Transverse colon (tissue), 4 donors: Measurements from ENCODE around the gene UMAD1. TPM values are rescaled to one million over a fixed set of nuclear protein-coding genes. Genes with fewer than 3 reads are reported as not detected.

Source experiments
- DNase-seq: peaks from one replicate; pipeline ENCODE4 v3.0.0-alpha.2; 2019
- H3K27ac ChIP-seq, 4 donors: fragments of 200-600 bp; sonication (generic); 2 replicates each; pipeline ENCODE4 v1.5.1; 2016 to 2018; ENCODE audit warnings: inconsistent platforms in 4 of 4
- H3K27me3 ChIP-seq: fragments of 200-600 bp; sonication (generic); 2 replicates; pipeline ENCODE4 v1.5.1; 2017; ENCODE audit warnings: inconsistent platforms
- H3K36me3 ChIP-seq, 4 donors: fragments of 200-600 bp; sonication (generic); 2 replicates each; pipeline ENCODE4 v1.5.1; 2017 to 2019; ENCODE audit warnings: inconsistent platforms in 4 of 4
- H3K4me1 ChIP-seq, 4 donors: fragments of 200-600 bp; sonication (generic); 2 replicates each; pipeline ENCODE4 v1.5.1; 2017 to 2020; ENCODE audit warnings: inconsistent platforms in 4 of 4
- H3K4me3 ChIP-seq, 4 donors: fragments of 200-600 bp; sonication (generic); 1 replicate in 1 of 4; 2 replicates in 3 of 4; pipeline versions ENCODE4 v1.5.1 to v1.6.1; 2017 to 2019; ENCODE audit warnings: inconsistent platforms in 4 of 4
- H3K9me3 ChIP-seq, 2 donors: fragments of 200-600 bp; sonication (generic); 2 replicates each; pipeline ENCODE4 v1.5.1; 2017 to 2019; ENCODE audit warnings: inconsistent platforms in 2 of 2
- EP300 ChIP-seq: sonication (generic); formaldehyde crosslinking; IDR thresholded peaks from one replicate; pipeline ENCODE4 v1.6.1; 2017; ENCODE audit warnings: antibody characterized with exemption, low read depth
- POLR2A ChIP-seq: fragments of 450-650 bp; IDR thresholded peaks from one replicate; pipeline ENCODE4 v1.6.1; 2016; ENCODE audit warnings: antibody characterized with exemption, mild to moderate bottlenecking, moderate library complexity
- POLR2AphosphoS5 ChIP-seq, 3 donors: sonication (generic); formaldehyde crosslinking; IDR thresholded peaks; one replicate each; pipeline ENCODE4 v1.6.1; 2016; ENCODE audit warnings: antibody characterized with exemption in 3 of 3
- WGBS, 2 donors: methylation state at CpG; one replicate each; pipeline ENCODE4 v1.1.5; 2018; ENCODE audit warnings: low coverage in 1 of 2; 5-methylcytosine and 5-hydroxymethylcytosine counted together
- in situ Hi-C, 4 donors: fragments of 200-750 bp; cut with MboI; loops; one replicate each; pipeline versions ENCODE4 v1.15.0 to v1.15.1; 2017; ENCODE audit warnings: low sequenced_read_pairs in 3 of 4, low pct_ligation_motif_present in 1 of 4, low pct_unique_long_range_greater_than_20kb in 1 of 4
- intact Hi-C: fragments of 100-400 bp; cut with DNase I; formaldehyde crosslinking; loops from one replicate; pipeline ENCODE4 v1.15.1; 2023; ENCODE audit warnings: low total_unique reads
- total RNA-seq, 4 donors: library from RNA; depleted of rRNA; stranded (reverse); fragments of >200 nt; gene quantifications; one replicate each; pipeline ENCODE4 v1.1.0, GENCODE V29; 2016
- TF ChIP-seq, protein P1 (sequence below), 5 experiments: fragments of 200-600 bp in 3 of 5; fragments of 450-650 bp in 2 of 5; sonication (generic) in 3 of 5; IDR thresholded peaks; 1 replicate in 2 of 5; 2 replicates in 3 of 5; pipeline ENCODE4 v1.5.1; 2016 to 2017; ENCODE audit warnings: antibody characterized with exemption in 5 of 5, inconsistent platforms in 3 of 5, mild to moderate bottlenecking in 2 of 5, moderate library complexity in 1 of 5

Gene UMAD1
- total RNA-seq, 4 donors from 2014 or later, result 0.40 to 21.3 (median 14.6) TPM

DNA sequence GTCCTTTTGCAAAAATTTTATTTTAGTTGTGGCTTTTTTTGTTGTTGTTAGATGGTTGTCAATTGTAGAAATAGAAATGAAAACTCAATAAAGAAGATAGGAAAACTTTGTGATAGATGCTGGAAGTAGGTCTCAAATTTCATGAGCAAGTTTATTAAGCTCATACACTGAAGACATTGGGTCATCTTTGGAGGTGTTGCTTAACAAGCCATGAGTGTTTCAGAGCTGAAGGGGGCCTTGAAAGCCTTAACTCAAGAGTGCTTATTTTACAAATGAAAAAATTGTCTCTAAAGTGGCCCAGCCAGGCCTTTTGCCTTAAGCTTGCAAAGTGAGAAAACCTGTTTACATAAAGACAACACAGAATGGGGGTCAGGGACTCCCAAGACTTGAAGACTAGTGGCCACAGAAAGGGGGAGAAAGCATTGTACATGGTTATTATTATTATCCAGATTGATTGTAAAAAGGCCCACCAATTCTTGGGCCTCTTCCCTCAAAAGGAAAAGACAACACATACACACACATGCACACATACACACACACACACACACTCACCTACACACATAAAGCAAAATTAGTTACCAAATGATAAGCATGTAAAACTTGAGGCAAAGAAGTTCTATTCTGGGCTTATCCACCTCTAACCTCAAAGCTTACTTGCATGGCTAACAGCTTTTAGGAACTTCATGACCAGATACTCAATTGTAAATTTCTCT lies 278.3 kb downstream of the UMAD1 start:
- H3K27ac ChIP-seq, result peak overlapping the region in 3 of 4 donors; percentile 49 to 65 (median 59)
- TF ChIP-seq POLR2A, result no peak
- TF ChIP-seq POLR2AphosphoS5 (IDR thresholded peaks at IDR 0.05), result no peak
- TF ChIP-seq, protein P1, sequence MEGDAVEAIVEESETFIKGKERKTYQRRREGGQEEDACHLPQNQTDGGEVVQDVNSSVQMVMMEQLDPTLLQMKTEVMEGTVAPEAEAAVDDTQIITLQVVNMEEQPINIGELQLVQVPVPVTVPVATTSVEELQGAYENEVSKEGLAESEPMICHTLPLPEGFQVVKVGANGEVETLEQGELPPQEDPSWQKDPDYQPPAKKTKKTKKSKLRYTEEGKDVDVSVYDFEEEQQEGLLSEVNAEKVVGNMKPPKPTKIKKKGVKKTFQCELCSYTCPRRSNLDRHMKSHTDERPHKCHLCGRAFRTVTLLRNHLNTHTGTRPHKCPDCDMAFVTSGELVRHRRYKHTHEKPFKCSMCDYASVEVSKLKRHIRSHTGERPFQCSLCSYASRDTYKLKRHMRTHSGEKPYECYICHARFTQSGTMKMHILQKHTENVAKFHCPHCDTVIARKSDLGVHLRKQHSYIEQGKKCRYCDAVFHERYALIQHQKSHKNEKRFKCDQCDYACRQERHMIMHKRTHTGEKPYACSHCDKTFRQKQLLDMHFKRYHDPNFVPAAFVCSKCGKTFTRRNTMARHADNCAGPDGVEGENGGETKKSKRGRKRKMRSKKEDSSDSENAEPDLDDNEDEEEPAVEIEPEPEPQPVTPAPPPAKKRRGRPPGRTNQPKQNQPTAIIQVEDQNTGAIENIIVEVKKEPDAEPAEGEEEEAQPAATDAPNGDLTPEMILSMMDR (IDR thresholded peaks at IDR 0.05), result no peak
- no peak for TF ChIP-seq EP300
- in situ Hi-C loops, result no loop called here

DNA sequence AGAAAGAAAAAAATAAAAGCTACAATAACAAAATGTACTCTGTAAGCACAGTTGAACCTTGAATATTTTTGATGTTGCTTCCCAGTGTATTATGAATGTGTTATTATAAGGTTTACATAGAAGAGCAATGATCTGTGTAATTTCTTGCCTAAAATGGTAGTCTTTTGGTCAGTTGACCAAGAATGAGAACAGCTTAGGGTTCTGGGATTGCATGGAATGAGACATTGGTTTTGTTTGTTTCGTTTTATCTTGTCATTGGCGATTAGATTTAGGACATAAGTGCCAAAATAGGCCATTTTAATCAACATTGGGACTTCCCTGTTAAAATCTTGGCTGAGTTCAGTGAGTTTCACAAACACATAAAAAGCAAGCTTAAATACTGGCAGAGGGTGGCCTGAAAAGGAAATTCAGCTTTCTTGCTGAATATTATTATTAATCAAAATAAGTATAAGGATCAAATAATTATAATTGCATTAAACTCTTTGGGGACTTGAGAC lies 278.9 kb downstream of the UMAD1 start:
- no peak for DNase-seq
- no peaks in the 10 kb centered on the region for H3K27me3 ChIP-seq
- peaks cover 6 to 35% (median 16%) of the 10 kb centered on the region in 4 donors for H3K4me1 ChIP-seq
- intact Hi-C loops, result no loop called here
- in situ Hi-C loops, result no loop called here
- 53 to 60% methylated on average over 2 of the region's 2 CpGs for WGBS, 2 donors
- no peaks in the 10 kb centered on the region for H3K9me3 ChIP-seq
- peak overlapping the region; percentile 49 to 65 (median 58) for H3K27ac ChIP-seq
- no peak overlapping the region for H3K4me3 ChIP-seq
- no peaks in the 10 kb centered on the region for H3K36me3 ChIP-seq
- TF ChIP-seq EP300, result no peak
- TF ChIP-seq, protein P1 (IDR thresholded peaks at IDR 0.05), result no peak
- no peak for TF ChIP-seq POLR2A
- TF ChIP-seq POLR2AphosphoS5 (IDR thresholded peaks at IDR 0.05), result no peak

More for the DNA sequence above, 278.3 kb downstream of the UMAD1 start:
- Histone ChIP-seq H3K27me3 (no peaks in the 10 kb centered on the region), H3K4me1 (peaks cover 6 to 37% (median 16%) of the 10 kb centered on the region in 4 donors), H3K9me3 (no peaks in the 10 kb centered on the region), H3K36me3 (no peaks in the 10 kb centered on the region), H3K4me3 (no peak overlapping the region)
- intact Hi-C loops, result no loop called here
- no peak for DNase-seq

DNA sequence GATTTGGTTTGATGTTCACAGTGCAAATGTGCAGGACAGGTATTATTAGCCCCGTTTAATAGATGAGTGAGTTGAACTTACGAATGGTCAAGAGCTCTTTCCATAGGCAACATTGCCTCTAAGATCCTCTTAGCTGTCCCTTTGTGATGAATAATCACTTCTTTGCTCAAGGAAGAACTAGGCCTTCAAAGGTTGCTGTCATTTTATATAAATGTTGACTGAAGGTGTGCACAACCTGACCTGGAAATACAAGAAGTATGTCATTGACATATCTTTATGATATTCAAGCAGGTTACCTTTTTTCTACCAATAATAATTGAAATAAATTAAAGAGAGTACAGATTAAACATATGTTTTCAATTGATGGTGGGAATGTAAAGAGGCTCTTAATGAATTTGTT lies 279.5 kb downstream of the UMAD1 start:
- in situ Hi-C loops, result no loop called here
- no peak for TF ChIP-seq EP300
- TF ChIP-seq POLR2AphosphoS5 (IDR thresholded peaks at IDR 0.05), result no peak
- TF ChIP-seq POLR2A, result no peak
- TF ChIP-seq, protein P1 (IDR thresholded peaks at IDR 0.05), result no peak
- H3K4me3 ChIP-seq, result peak overlapping the region in 1 of 4 donors; percentile 15
- no peaks in the 10 kb centered on the region for H3K9me3 ChIP-seq
- no peak for DNase-seq
- H3K27me3 ChIP-seq, result no peaks in the 10 kb centered on the region
- H3K27ac ChIP-seq, result peak overlapping the region; percentile 49 to 65 (median 58)
- peaks cover 6 to 35% (median 16%) of the 10 kb centered on the region in 4 donors for H3K4me1 ChIP-seq
- WGBS, 2 donors, result 53 to 54% methylated on average over 2 of the region's 2 CpGs
- no peaks in the 10 kb centered on the region for H3K36me3 ChIP-seq
- intact Hi-C loops, result no loop called here

DNA sequence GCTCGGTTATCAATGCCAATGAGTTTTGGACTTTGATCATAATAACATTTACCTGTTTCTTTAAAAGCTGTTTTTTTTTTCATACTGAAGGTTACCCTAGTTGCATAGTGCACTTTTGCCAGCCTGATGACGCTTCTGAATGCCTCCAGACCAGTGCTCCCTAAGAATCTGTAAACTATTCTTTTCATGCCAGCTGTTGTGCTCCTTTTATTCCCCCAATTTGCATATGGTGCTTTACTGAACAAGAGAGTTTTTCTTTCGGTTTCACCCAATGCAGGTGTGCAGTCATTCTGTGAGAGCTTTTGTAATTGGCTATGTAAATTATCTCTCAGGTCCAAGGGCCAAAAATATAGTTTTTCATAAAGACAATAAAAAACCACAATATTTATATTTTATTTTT lies 279.9 kb downstream of the UMAD1 start:
- H3K27ac ChIP-seq, result peak overlapping the region; percentile 49 to 65 (median 58)
- in situ Hi-C loops, result no loop called here

More for the DNA sequence above, 279.9 kb downstream of the UMAD1 start:
- peak; percentile 54 for DNase-seq
- Histone ChIP-seq H3K4me3 (peak overlapping the region in 1 of 4 donors; percentile 15), H3K27me3 (no peaks in the 10 kb centered on the region), H3K36me3 (no peaks in the 10 kb centered on the region), H3K4me1 (peaks cover 6 to 35% (median 16%) of the 10 kb centered on the region in 4 donors), H3K9me3 (no peaks in the 10 kb centered on the region)
- intact Hi-C loops, result no loop called here
- TF ChIP-seq POLR2AphosphoS5 (IDR thresholded peaks at IDR 0.05), result peak in 1 of 3 donors; percentile 32
- TF ChIP-seq, protein P1 (IDR thresholded peaks at IDR 0.05), result no peak
- WGBS, 2 donors, result 0 to 42% methylated on average over 1 to 3 of the region's 3 CpGs
